OCI-LY3 (cell line): ENCODE results near the gene NOL12.

Experiments
- H2AFZ ChIP-seq: fragments of 200-600, 300-600 bp; shearing (Covaris generic); 2 replicates; pipeline ENCODE4 v1.6.0; 2014; ENCODE audit warnings: antibody characterized with exemption, low read depth, low read length
- H3K27ac ChIP-seq: fragments of 200-600, 300-600 bp; sonication (generic); 2 replicates; pipeline ENCODE4 v1.5.1; 2014; ENCODE audit warnings: mild to moderate bottlenecking, low read length, moderate library complexity, mixed read lengths
- H3K27me3 ChIP-seq: fragments of 200-600, 300-600 bp; sonication (generic); 2 replicates; pipeline ENCODE4 v1.6.1; 2014; ENCODE audit warnings: low read depth, low read length, mixed read lengths
- H3K36me3 ChIP-seq: fragments of 200-600, 300-600 bp; sonication (generic); replicated peaks from 2 replicates; pipeline ENCODE3; 2014; ENCODE audit warnings: low read depth, low read length, mixed read lengths
- H3K4me1 ChIP-seq: fragments of 300-600, 200-600 bp; sonication (generic); 2 replicates; pipeline ENCODE4 v1.6.1; 2014; ENCODE audit warnings: low read length, mixed read lengths
- H3K4me2 ChIP-seq: fragments of 200-600, 300-600 bp; sonication (generic); 2 replicates; pipeline ENCODE4 v1.6.1; 2014; ENCODE audit warnings: low read length, mixed read lengths
- H3K4me3 ChIP-seq: fragments of 300-600, 200-600 bp; sonication (generic); 2 replicates; pipeline ENCODE4 v1.5.1; 2014; ENCODE audit warnings: antibody characterized with exemption, mild to moderate bottlenecking, low read length, moderate library complexity
- H3K79me2 ChIP-seq: fragments of 300-600, 200-600 bp; shearing (Covaris generic); 2 replicates; pipeline ENCODE4 v1.6.1; 2014; ENCODE audit warnings: mild to moderate bottlenecking, low read length, mixed read lengths
- H3K9ac ChIP-seq: fragments of 300-600, 200-600 bp; shearing (Covaris generic); 2 replicates; pipeline ENCODE4 v1.6.0; 2014; ENCODE audit warnings: mild to moderate bottlenecking, low read length, moderate library complexity
- H3K9me3 ChIP-seq: fragments of 200-600, 300-600 bp; shearing (Covaris generic); 2 replicates; pipeline ENCODE4 v1.6.1; 2014; ENCODE audit warnings: low read length, mixed read lengths; ENCODE audit not compliant: insufficient read depth
- H4K20me1 ChIP-seq: fragments of 200-600, 300-600 bp; sonication (generic); 2 replicates; pipeline ENCODE4 v1.6.1; 2016; ENCODE audit warnings: low read length, mixed read lengths; ENCODE audit not compliant: insufficient read depth
- CTCF ChIP-seq: fragments of 200-600, 300-600 bp; sonication (generic); IDR thresholded peaks from 2 replicates; pipeline ENCODE4 v1.5.1; 2014; ENCODE audit warnings: antibody characterized with exemption, low read length, low read depth
- EZH2phosphoT487 ChIP-seq: fragments of 200-600 bp; shearing (Covaris generic); IDR thresholded peaks from 2 replicates; pipeline ENCODE4 v1.6.1; 2018; ENCODE audit warnings: antibody characterized with exemption, mixed run types, low read depth

NOL12 gene

GRCh38 chr22:37726241-37726887 lies 40.2 kb downstream of the NOL12 start:
- H3K79me2 ChIP-seq = no peaks in the 10 kb centered on the region
- no peaks in the 10 kb centered on the region for H3K9me3 ChIP-seq
- TF ChIP-seq CTCF = peak; percentile 25; the same call in 1 of the 2 replicates
- no peak for TF ChIP-seq EZH2phosphoT487
- H3K27ac ChIP-seq = no peak overlapping the region
- H2AFZ ChIP-seq = no peak overlapping the region
- H3K9ac ChIP-seq = no peak overlapping the region
- no peak overlapping the region for H3K4me2 ChIP-seq
- H3K27me3 ChIP-seq = no peaks in the 10 kb centered on the region
- no peak overlapping the region for H3K4me3 ChIP-seq
- no peaks in the 10 kb centered on the region for H4K20me1 ChIP-seq
- H3K4me1 ChIP-seq = 0 out of 2 replicates have a peak, but pooled peaks cover 5% of the 10 kb centered on the region
- H3K36me3 ChIP-seq = no peaks in the 10 kb centered on the region

- H3K36me3 ChIP-seq = no peaks in the 10 kb centered on the region
- peaks cover 9% of the 10 kb centered on the region; the same call in 1 of the 2 replicates for H3K4me1 ChIP-seq
- H2AFZ ChIP-seq = no peak overlapping the region
- H3K27me3 ChIP-seq = no peaks in the 10 kb centered on the region
- no peaks in the 10 kb centered on the region for H3K9me3 ChIP-seq
- no peak overlapping the region for H3K4me3 ChIP-seq
- H3K4me2 ChIP-seq = no peak overlapping the region
- H3K27ac ChIP-seq = no peak overlapping the region
- H4K20me1 ChIP-seq = no peaks in the 10 kb centered on the region
- no peaks in the 10 kb centered on the region for H3K79me2 ChIP-seq
- no peak overlapping the region for H3K9ac ChIP-seq
- TF ChIP-seq EZH2phosphoT487 (no peak), CTCF (no peak)
Measured at GRCh38 chr22:37728620-37729019, 42.5 kb downstream of the NOL12 start.

- no peak overlapping the region for H3K9ac ChIP-seq
- H3K27me3 ChIP-seq = no peaks in the 10 kb centered on the region
- H3K4me2 ChIP-seq = no peak overlapping the region
- H3K79me2 ChIP-seq = no peaks in the 10 kb centered on the region
- peaks cover 9% of the 10 kb centered on the region; the same call in 1 of the 2 replicates for H3K4me1 ChIP-seq
- no peaks in the 10 kb centered on the region for H3K9me3 ChIP-seq
- no peaks in the 10 kb centered on the region for H3K36me3 ChIP-seq
- peak overlapping the region; percentile 75; the same call in 1 of the 2 replicates for H2AFZ ChIP-seq
- H3K27ac ChIP-seq = no peak overlapping the region
- TF ChIP-seq EZH2phosphoT487 (no peak), CTCF (no peak)
- H4K20me1 ChIP-seq = no peaks in the 10 kb centered on the region
- H3K4me3 ChIP-seq = no peak overlapping the region
Measured at GRCh38 chr22:37731804-37732471, 45.8 kb downstream of the NOL12 start.

GRCh38 chr22:37732699-37733607 lies 46.8 kb downstream of the NOL12 start:
- no peaks in the 10 kb centered on the region for H3K27me3 ChIP-seq
- H3K27ac ChIP-seq = no peak overlapping the region
- peaks cover 9% of the 10 kb centered on the region; the same call in 1 of the 2 replicates for H3K4me1 ChIP-seq
- H3K9me3 ChIP-seq = no peaks in the 10 kb centered on the region
- no peak overlapping the region for H2AFZ ChIP-seq
- no peak overlapping the region for H3K4me2 ChIP-seq
- no peak overlapping the region for H3K9ac ChIP-seq
- no peak overlapping the region for H3K4me3 ChIP-seq
- H3K36me3 ChIP-seq = no peaks in the 10 kb centered on the region
- H4K20me1 ChIP-seq = no peaks in the 10 kb centered on the region
- no peaks in the 10 kb centered on the region for H3K79me2 ChIP-seq
- no peak for TF ChIP-seq EZH2phosphoT487
- TF ChIP-seq CTCF = no peak
